ENCODE measurements around the gene GEMIN4. TPM values are rescaled to one million over a fixed set of nuclear protein-coding genes. Genes with fewer than 3 reads are reported as not detected.
"Not testable (repeated sequence)": the region's sequence is repeated elsewhere in the genome, so short reads cannot be mapped to it uniquely, and the experiment has no call there.

The GEMIN4 gene
- total RNA-seq, 1 donor from 2014 or later = 11.2 TPM

DNA sequence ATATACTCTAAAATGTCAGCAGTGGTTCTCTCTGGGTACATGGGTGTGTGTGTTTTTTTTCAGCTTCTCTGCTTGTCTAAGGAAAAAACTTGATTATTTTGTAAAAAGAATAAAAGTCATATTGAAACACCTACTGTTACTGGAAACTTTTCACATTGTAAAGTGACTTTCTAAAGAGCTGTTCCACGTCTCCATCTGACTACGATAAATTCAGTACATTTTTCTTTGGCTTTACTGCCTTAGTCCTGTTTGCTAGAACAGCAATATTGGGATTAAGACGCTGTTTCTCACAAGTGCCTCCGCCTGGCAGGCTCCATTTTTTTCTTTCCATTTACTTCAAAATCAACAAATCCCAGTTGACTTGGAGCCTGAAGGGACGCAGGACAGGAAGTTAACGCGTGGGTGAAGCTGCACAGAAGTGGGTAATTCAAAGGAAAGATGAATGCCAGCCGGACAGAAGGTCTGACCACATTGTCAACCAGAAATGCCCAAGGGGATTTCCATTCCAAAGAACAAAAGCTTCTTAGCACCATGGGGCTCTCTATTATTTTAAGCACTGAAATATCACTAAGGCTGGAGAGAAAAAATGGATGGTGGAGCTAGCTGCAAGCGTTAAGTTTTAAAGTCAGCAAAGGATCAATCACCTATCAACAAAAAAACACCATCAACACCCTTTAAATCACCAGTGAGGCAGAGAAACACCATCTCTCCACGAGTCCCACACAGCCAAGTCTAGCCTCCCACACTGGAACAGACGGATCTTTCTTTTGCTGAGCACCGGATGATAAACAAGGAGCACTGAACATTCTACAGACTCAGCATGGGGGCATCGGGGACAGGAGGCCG is 21.6 kb upstream of the GEMIN4 start:
- TF ChIP-seq, protein P1, sequence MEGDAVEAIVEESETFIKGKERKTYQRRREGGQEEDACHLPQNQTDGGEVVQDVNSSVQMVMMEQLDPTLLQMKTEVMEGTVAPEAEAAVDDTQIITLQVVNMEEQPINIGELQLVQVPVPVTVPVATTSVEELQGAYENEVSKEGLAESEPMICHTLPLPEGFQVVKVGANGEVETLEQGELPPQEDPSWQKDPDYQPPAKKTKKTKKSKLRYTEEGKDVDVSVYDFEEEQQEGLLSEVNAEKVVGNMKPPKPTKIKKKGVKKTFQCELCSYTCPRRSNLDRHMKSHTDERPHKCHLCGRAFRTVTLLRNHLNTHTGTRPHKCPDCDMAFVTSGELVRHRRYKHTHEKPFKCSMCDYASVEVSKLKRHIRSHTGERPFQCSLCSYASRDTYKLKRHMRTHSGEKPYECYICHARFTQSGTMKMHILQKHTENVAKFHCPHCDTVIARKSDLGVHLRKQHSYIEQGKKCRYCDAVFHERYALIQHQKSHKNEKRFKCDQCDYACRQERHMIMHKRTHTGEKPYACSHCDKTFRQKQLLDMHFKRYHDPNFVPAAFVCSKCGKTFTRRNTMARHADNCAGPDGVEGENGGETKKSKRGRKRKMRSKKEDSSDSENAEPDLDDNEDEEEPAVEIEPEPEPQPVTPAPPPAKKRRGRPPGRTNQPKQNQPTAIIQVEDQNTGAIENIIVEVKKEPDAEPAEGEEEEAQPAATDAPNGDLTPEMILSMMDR (IDR thresholded peaks at IDR 0.05) = no peak
- no peaks in the 10 kb centered on the region for H3K9me3 ChIP-seq
- H3K27ac ChIP-seq = no peak overlapping the region
- no peaks in the 10 kb centered on the region for H3K4me1 ChIP-seq
- intact Hi-C loops (cut with DNase I) = no loop called here
- H3K36me3 ChIP-seq = peaks cover 72 to 86% of the 10 kb centered on the region in 2 donors
- no peaks in the 10 kb centered on the region for H3K27me3 ChIP-seq
- no peak overlapping the region for H3K4me3 ChIP-seq
- no peak for DNase-seq (ENCODE audit: low spot score in 2 of 2)

DNA sequence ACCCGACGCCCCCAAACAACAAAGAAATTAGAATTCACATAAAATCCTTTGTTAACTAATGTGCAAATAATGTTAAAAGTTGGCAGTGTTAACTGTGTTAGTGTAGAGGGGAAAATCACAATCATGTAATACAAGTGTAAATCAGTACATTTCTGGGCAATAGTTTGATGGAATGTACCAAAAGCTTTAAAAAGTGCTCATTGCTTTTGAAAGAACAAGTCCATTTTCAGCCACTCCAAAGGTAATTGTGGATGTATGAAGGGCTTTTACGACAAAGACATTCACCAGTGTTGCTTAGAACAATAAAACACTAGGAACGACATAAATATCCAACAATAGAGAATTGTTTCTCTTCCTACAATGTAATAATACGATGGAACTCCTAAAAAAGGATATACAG is 21.0 kb upstream of the GEMIN4 start:
- no peak overlapping the region for H3K4me3 ChIP-seq
- TF ChIP-seq, protein P1 (IDR thresholded peaks at IDR 0.05) = no peak
- H3K9me3 ChIP-seq = no peaks in the 10 kb centered on the region
- intact Hi-C loops (cut with DNase I) = no loop called here
- peaks cover 65 to 80% of the 10 kb centered on the region in 2 donors for H3K36me3 ChIP-seq
- H3K4me1 ChIP-seq = no peaks in the 10 kb centered on the region
- H3K27ac ChIP-seq = no peak overlapping the region
- DNase-seq (ENCODE audit: low spot score in 2 of 2) = no peak
- H3K27me3 ChIP-seq = no peaks in the 10 kb centered on the region

DNA sequence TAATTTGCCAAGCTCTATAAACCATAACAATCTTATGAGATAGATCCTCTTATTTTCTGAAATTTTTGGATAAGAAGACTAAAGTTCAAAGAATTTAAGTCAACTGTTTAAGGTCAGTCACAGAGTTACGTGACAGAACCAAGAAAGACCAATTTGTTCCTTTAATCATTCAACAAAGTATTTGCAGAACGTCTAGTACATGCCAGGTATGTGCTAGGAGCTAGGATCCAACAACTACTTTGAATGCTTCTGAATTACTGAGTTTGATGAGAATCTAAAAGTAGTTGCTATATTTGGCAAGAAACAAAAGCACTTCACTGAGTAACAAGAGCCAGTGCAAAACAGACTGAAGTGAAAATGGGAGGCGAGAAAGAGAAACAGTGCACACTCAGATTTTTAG is 15.0 kb upstream of the GEMIN4 start:
- no peak for DNase-seq (ENCODE audit: low spot score in 2 of 2)
- peaks cover 41 to 62% of the 10 kb centered on the region in 2 donors for H3K36me3 ChIP-seq
- no peaks in the 10 kb centered on the region for H3K9me3 ChIP-seq
- no peaks in the 10 kb centered on the region for H3K27me3 ChIP-seq
- H3K4me1 ChIP-seq = no peaks in the 10 kb centered on the region
- intact Hi-C loops (cut with DNase I) = no loop called here
- TF ChIP-seq, protein P1 (IDR thresholded peaks at IDR 0.05) = no peak
- H3K4me3 ChIP-seq = no peak overlapping the region
- no peak overlapping the region for H3K27ac ChIP-seq

DNA sequence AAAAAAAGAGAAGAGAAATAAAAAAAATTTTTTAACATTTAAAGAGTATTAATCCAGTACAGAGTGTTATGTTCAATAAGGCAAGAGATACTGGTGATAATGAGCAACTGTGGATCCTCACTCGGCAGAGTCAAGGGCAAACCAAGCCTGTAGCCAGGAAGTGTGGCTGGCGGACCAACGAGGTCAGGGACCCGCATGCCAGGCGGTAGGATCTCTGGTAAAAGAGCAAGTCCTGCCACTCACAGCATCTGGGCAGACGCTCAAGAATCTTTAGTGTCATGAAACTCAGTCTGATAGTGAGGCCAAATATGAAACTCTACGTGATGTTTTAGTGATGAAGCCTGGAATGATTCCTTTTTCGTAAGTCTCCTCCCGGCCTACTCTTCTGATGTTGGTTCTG is 8.3 kb upstream of the GEMIN4 start:
- H3K9me3 ChIP-seq = no peaks in the 10 kb centered on the region
- no peaks in the 10 kb centered on the region for H3K27me3 ChIP-seq
- H3K4me3 ChIP-seq = no peak overlapping the region
- intact Hi-C loops (cut with DNase I) = no loop called here
- DNase-seq (ENCODE audit: low spot score in 2 of 2) = no peak
- TF ChIP-seq, protein P1 (IDR thresholded peaks at IDR 0.05) = no peak
- H3K27ac ChIP-seq = no peak overlapping the region
- H3K4me1 ChIP-seq = peaks cover 0 to 3% of the 10 kb centered on the region in 2 donors
- peaks cover 21 to 39% of the 10 kb centered on the region in 2 donors for H3K36me3 ChIP-seq

DNA sequence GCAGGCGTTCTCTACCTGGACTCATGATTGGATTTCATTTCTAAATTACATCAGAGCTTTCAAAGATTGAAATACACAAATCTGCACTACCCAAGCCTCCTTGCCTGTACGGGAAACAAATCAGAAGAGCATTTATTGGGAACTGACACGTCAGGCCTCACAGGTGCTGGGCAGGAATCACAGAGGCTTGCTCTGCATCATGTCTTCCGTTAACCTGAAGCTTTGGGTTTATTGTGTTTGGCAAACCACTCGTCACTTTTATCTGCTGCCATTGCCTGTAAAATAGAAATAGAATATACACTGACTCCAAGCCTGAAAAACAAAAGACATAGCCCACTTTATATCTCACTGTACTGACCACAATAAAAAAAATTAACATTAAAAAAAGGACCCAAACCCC is 7.9 kb upstream of the GEMIN4 start:
- intact Hi-C loops (cut with DNase I) = no loop called here
- H3K9me3 ChIP-seq = no peaks in the 10 kb centered on the region
- no peak for DNase-seq (ENCODE audit: low spot score in 2 of 2)
- no peak overlapping the region for H3K27ac ChIP-seq
- TF ChIP-seq, protein P1 (IDR thresholded peaks at IDR 0.05) = no peak
- H3K4me1 ChIP-seq = peaks cover 0 to 3% of the 10 kb centered on the region in 2 donors
- no peak overlapping the region for H3K4me3 ChIP-seq
- H3K27me3 ChIP-seq = no peaks in the 10 kb centered on the region
- H3K36me3 ChIP-seq = peaks cover 19 to 35% of the 10 kb centered on the region in 2 donors

DNA sequence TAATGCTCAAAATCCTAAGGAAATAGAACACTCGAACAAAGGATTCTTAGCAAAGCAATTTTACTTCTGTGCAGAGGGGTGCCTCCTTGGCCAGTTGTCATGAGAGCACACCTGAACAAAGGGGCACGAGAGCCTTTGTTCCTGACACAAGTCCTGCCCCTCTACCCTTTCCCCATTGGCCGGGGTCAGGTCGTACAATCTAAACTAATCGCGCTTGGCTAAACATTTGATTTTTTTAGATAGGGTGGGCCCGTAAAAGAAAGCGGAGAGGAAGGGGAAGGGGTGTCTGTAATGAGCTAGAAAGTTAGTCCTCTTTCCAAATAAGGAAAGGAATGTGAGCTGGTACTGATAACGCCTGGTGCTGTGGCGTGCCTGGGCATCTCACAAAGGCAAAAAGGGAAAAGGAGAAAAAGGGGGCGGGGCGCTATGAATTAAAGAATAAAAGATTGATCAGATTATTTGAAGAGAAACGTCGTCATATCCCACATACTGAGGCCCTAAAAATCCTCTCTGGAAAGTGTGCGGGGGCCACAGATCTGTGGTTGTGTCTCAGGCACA is 4.0 kb upstream of the GEMIN4 start:
- DNase-seq (ENCODE audit: low spot score in 2 of 2); H3K4me1 ChIP-seq; H3K9me3 ChIP-seq; intact Hi-C loops (cut with DNase I); H3K27me3 ChIP-seq: not testable (repeated sequence)
- H3K4me3 ChIP-seq = peak overlapping the region in 1 of 2 donors; percentile 1
- H3K36me3 ChIP-seq = peaks cover 15 to 18% of the 10 kb centered on the region in 2 donors
- H3K27ac ChIP-seq = peak overlapping the region; percentile 73 to 79

DNA sequence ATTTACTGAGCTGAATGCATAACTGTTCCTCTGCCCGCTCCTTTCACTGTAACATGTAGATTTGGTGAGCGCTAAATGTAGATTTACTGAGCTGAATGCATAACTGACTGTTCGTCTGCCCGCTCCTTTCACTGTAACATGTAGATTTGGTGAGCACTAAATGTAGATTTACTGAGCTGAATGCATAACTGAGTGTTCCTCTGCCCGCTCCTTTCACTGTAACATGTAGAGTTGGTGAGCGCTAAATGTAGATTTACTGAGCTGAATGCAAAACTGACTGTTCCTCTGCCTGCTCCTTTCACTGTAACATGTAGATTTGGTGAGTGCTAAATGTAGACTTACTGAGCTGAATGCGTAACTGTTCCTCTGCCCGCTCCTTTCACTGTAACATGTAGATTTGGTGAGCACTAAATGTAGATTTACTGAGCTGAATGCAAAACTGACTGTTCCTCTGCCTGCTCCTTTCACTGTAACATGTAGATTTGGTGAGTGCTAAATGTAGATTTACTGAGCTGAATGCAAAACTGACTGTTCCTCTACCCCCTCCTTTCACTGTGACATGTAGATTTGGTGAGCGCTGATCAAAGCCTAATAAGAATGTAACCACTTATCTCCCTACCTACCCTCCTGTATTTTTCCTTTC is 3.4 kb upstream of the GEMIN4 start:
- Histone ChIP-seq H3K27ac (peak overlapping the region; percentile 73 to 79), H3K36me3 (peaks cover 11 to 12% of the 10 kb centered on the region in 2 donors), H3K4me3 (peak overlapping the region in 1 of 2 donors; percentile 1), H3K4me1 (peaks cover 6 to 12% of the 10 kb centered on the region in 2 donors)
- intact Hi-C loops (cut with DNase I); H3K27me3 ChIP-seq; H3K9me3 ChIP-seq; DNase-seq (ENCODE audit: low spot score in 2 of 2): not testable (repeated sequence)

All from ascending aorta (tissue), 2 donors.